H9 (cell line): Measurements from ENCODE around the gene SUGT1. TPM values are rescaled to one million over a fixed set of nuclear protein-coding genes. Genes with fewer than 3 reads are reported as not detected.

Source experiments
- DNase-seq: peaks from one replicate; pipeline ENCODE4 v3.0.0-alpha.2; 2017
- H2AFZ ChIP-seq: one replicate; pipeline ENCODE4 v1.6.1; 2013; ENCODE audit warnings: mild to moderate bottlenecking, low read length, control low read depth, moderate library complexity
- H2AK5ac ChIP-seq: 2 replicates; pipeline ENCODE4 v1.6.1; 2013; ENCODE audit warnings: low read length, control low read depth, mixed read lengths; ENCODE audit not compliant: insufficient read length
- H2BK120ac ChIP-seq: one replicate; pipeline ENCODE4 v1.6.1; 2013; ENCODE audit warnings: low read depth, mild to moderate bottlenecking, low read length, control low read depth, inconsistent platforms; ENCODE audit not compliant: poor library complexity, severe bottlenecking
- H2BK12ac ChIP-seq: 2 replicates; pipeline ENCODE4 v1.6.1; 2013; ENCODE audit warnings: low read length, control low read depth, mixed read lengths, low read depth; ENCODE audit not compliant: insufficient read length
- H2BK15ac ChIP-seq: 2 replicates; pipeline ENCODE4 v1.6.1; 2013; ENCODE audit warnings: low read depth, low read length, control low read depth
- H2BK20ac ChIP-seq: one replicate; pipeline ENCODE4 v1.6.1; 2013; ENCODE audit warnings: low read depth, mild to moderate bottlenecking, low read length, control low read depth, inconsistent platforms; ENCODE audit not compliant: poor library complexity, severe bottlenecking
- H2BK5ac ChIP-seq: 2 replicates; pipeline ENCODE4 v1.6.1; 2013; ENCODE audit warnings: low read length, control low read depth, mixed read lengths; ENCODE audit not compliant: insufficient read length
- H3K14ac ChIP-seq: 2 replicates; pipeline ENCODE4 v1.6.1; 2013; ENCODE audit warnings: low read length, control low read depth; ENCODE audit not compliant: insufficient read depth
- H3K18ac ChIP-seq: 2 replicates; pipeline ENCODE4 v1.6.1; 2013; ENCODE audit warnings: low read depth, mild to moderate bottlenecking, mixed read lengths, low read length, control low read depth; ENCODE audit not compliant: insufficient read length
- H3K23ac ChIP-seq: 2 replicates; pipeline ENCODE4 v1.6.1; 2013; ENCODE audit warnings: low read length, control low read depth, mixed read lengths, low read depth; ENCODE audit not compliant: insufficient read length
- H3K23me2 ChIP-seq: 2 replicates; pipeline ENCODE4 v1.6.1; 2013; ENCODE audit warnings: low read depth, mild to moderate bottlenecking, mixed read lengths, low read length, control low read depth; ENCODE audit not compliant: insufficient read length, poor library complexity, severe bottlenecking
- H3K27ac ChIP-seq: 2 replicates; pipeline ENCODE4 v1.5.1; 2013; ENCODE audit warnings: low read length, control low read depth, mixed read lengths, low read depth; ENCODE audit not compliant: insufficient read length
- H3K27me3 ChIP-seq: 2 replicates; pipeline ENCODE4 v1.6.1; 2013; ENCODE audit warnings: low read length, control low read depth, inconsistent platforms; ENCODE audit not compliant: insufficient read depth
- H3K4ac ChIP-seq: 2 replicates; pipeline ENCODE4 v1.6.1; 2013; ENCODE audit warnings: low read depth, mild to moderate bottlenecking, control low read depth, inconsistent platforms, low read length, moderate library complexity
- H3K4me1 ChIP-seq: 2 replicates; pipeline ENCODE4 v1.6.1; 2013; ENCODE audit warnings: low read length, control low read depth, inconsistent platforms; ENCODE audit not compliant: insufficient read depth
- H3K4me2 ChIP-seq: 2 replicates; pipeline ENCODE4 v1.6.1; 2013; ENCODE audit warnings: low read length, control low read depth, mixed read lengths; ENCODE audit not compliant: insufficient read length, insufficient read depth
- H3K56ac ChIP-seq: 2 replicates; pipeline ENCODE4 v1.6.1; 2013; ENCODE audit warnings: low read depth, mild to moderate bottlenecking, mixed read lengths, low read length, control low read depth; ENCODE audit not compliant: insufficient read length
- H3K79me1 ChIP-seq: 2 replicates; pipeline ENCODE4 v1.6.1; 2013; ENCODE audit warnings: low read depth, mild to moderate bottlenecking, moderate library complexity, low read length, control low read depth, inconsistent platforms; ENCODE audit not compliant: insufficient read depth, poor library complexity, severe bottlenecking
- H3K79me2 ChIP-seq: 2 replicates; pipeline ENCODE4 v1.6.1; 2013; ENCODE audit warnings: low read length, control low read depth, inconsistent platforms; ENCODE audit not compliant: insufficient read depth
- H3K9ac ChIP-seq: 2 replicates; pipeline ENCODE4 v1.6.1; 2013; ENCODE audit warnings: low read length, control low read depth, mixed read lengths; ENCODE audit not compliant: insufficient read length; ENCODE audit errors: extremely low read depth
- H3K9me3 ChIP-seq: one replicate; pipeline ENCODE4 v1.6.1; 2013; ENCODE audit warnings: low read depth, low read length, inconsistent platforms; ENCODE audit not compliant: control insufficient read depth
- H3T11ph ChIP-seq: one replicate; pipeline ENCODE4 v1.6.1; 2013; ENCODE audit warnings: mild to moderate bottlenecking, low read length, control low read depth, inconsistent platforms
- H4K20me1 ChIP-seq: one replicate; pipeline ENCODE4 v1.6.1; 2013; ENCODE audit not compliant: control insufficient read depth, insufficient read length, insufficient read depth
- H4K5ac ChIP-seq: 2 replicates; pipeline ENCODE4 v1.6.1; 2013; ENCODE audit warnings: low read depth, mild to moderate bottlenecking, mixed read lengths, low read length, control low read depth; ENCODE audit not compliant: insufficient read length
- H4K8ac ChIP-seq: replicated peaks from 2 replicates; pipeline ENCODE4 v1.6.1; 2013; ENCODE audit warnings: low read length, control low read depth, mixed read lengths, low read depth; ENCODE audit not compliant: insufficient read length
- H4K91ac ChIP-seq: 2 replicates; pipeline ENCODE4 v1.6.1; 2013; ENCODE audit warnings: low read depth, mild to moderate bottlenecking, moderate library complexity, mixed read lengths, low read length, control low read depth; ENCODE audit not compliant: insufficient read length
- H3K27ac Mint-ChIP-seq, 3 experiments: 2 replicates in 2 of 3; 3 replicates in 1 of 3; pipeline ENCODE4 v1.8.0; 2020 to 2021; ENCODE audit warnings: mixed read lengths in 3 of 3, mild to moderate bottlenecking in 1 of 3, moderate library complexity in 1 of 3
- H3K27me3 Mint-ChIP-seq: 2 replicates; pipeline ENCODE4 v1.8.0; 2021; ENCODE audit warnings: low read depth, mild to moderate bottlenecking, moderate library complexity, mixed read lengths
- H3K36me3 Mint-ChIP-seq, 3 experiments: 2 replicates in 2 of 3; 3 replicates in 1 of 3; pipeline ENCODE4 v1.8.0; 2020 to 2021; ENCODE audit warnings: low read depth in 3 of 3, mixed read lengths in 3 of 3; ENCODE audit not compliant: insufficient read depth in 1 of 3
- H3K4me1 Mint-ChIP-seq, 2 experiments: 2 replicates each; pipeline ENCODE4 v1.8.0; 2020; ENCODE audit warnings: mixed read lengths in 2 of 2
- H3K4me3 Mint-ChIP-seq, 2 experiments: 2 replicates in 1 of 2; 3 replicates in 1 of 2; pipeline ENCODE4 v1.8.0; 2020 to 2021; ENCODE audit warnings: mild to moderate bottlenecking in 2 of 2, mixed read lengths in 2 of 2, moderate library complexity in 1 of 2
- H3K9me3 Mint-ChIP-seq, 2 experiments: 2 replicates in 1 of 2; 3 replicates in 1 of 2; pipeline ENCODE4 v1.8.0; 2020; ENCODE audit warnings: mild to moderate bottlenecking in 2 of 2, mixed read lengths in 2 of 2, moderate library complexity in 1 of 2
- CTCF ChIP-seq: fragments of 200-600 bp; sonication (generic); conservative IDR thresholded peaks from 3 replicates; pipeline ENCODE4 v1.8.0; 2021; ENCODE audit warnings: antibody characterized with exemption, mild to moderate bottlenecking
- WGBS: extraction: QIAGEN DNeasy Blood & Tissue Kit; methylation state at CpG from one replicate; pipeline ENCODE4 v1.1.7; 2013; ENCODE audit warnings: missing lambda C conversion rate, low lambda C conversion rate, mixed read lengths; ENCODE audit not compliant: insufficient read length; ENCODE audit errors: extremely low coverage; 5-methylcytosine and 5-hydroxymethylcytosine counted together
- total RNA-seq: library from RNA; stranded (reverse); gene quantifications from 2 replicates; pipeline ENCODE4 v1.2.1, GENCODE V29; 2021

Gene SUGT1
- total RNA-seq, 1 experiment from 2014 or later: 99.6 TPM

GRCh38 chr13:52686376-52686775 is 33.7 kb downstream of the SUGT1 start:
- no peak overlapping the region for H3K27ac ChIP-seq
- no peaks in the 10 kb centered on the region for H3K23me2 ChIP-seq
- no peaks in the 10 kb centered on the region for H3K9me3 ChIP-seq
- H4K5ac ChIP-seq: no peak overlapping the region
- no peak for TF ChIP-seq CTCF
- H3K27me3 ChIP-seq: no peaks in the 10 kb centered on the region
- no peaks in the 10 kb centered on the region for H3K4me1 ChIP-seq
- H3K4me2 ChIP-seq: no peak overlapping the region
- no peak overlapping the region for H2BK120ac ChIP-seq
- H2AFZ ChIP-seq: no peak overlapping the region
- no peak overlapping the region for H3K4ac ChIP-seq
- H3K9ac ChIP-seq: no peak overlapping the region
- no peak overlapping the region for H2BK15ac ChIP-seq
- no peak overlapping the region for H2BK5ac ChIP-seq
- H4K91ac ChIP-seq: no peak overlapping the region
- H3K27ac Mint-ChIP-seq: peak overlapping the region in 1 of 3 experiments; percentile 46; a peak in 3 of 7 replicates
- H3K14ac ChIP-seq: no peak overlapping the region
- no peak overlapping the region for H3T11ph ChIP-seq
- H3K56ac ChIP-seq: no peak overlapping the region
- no peak overlapping the region for H3K18ac ChIP-seq
- no peaks in the 10 kb centered on the region for H3K4me1 Mint-ChIP-seq
- peaks cover 17 to 66% (median 59%) of the 10 kb centered on the region in 3 experiments; a peak in 6 of 7 replicates for H3K36me3 Mint-ChIP-seq
- H3K79me1 ChIP-seq: no peaks in the 10 kb centered on the region
- H4K8ac ChIP-seq: no peak overlapping the region
- H3K27me3 Mint-ChIP-seq: no peaks in the 10 kb centered on the region
- no CpG with 5 or more reads among the region's 4 CpGs for WGBS
- no peak overlapping the region for H3K23ac ChIP-seq
- no peaks in the 10 kb centered on the region for H4K20me1 ChIP-seq
- no peak overlapping the region for H2BK12ac ChIP-seq
- no peak overlapping the region for H2AK5ac ChIP-seq
- no peaks in the 10 kb centered on the region for H3K9me3 Mint-ChIP-seq
- H2BK20ac ChIP-seq: no peak overlapping the region
- H3K4me3 Mint-ChIP-seq: no peak overlapping the region
- DNase-seq: no peak
- H3K79me2 ChIP-seq: no peaks in the 10 kb centered on the region
